Measurements from ENCODE around the gene SLC25A26.
A peak's percentile ranks its signal among the peaks of the same experiment; 100 is the strongest.
"Not testable (repeated sequence)": the region's sequence is repeated elsewhere in the genome, so short reads cannot be mapped to it uniquely, and the experiment has no call there.

SLC25A26 gene

DNA sequence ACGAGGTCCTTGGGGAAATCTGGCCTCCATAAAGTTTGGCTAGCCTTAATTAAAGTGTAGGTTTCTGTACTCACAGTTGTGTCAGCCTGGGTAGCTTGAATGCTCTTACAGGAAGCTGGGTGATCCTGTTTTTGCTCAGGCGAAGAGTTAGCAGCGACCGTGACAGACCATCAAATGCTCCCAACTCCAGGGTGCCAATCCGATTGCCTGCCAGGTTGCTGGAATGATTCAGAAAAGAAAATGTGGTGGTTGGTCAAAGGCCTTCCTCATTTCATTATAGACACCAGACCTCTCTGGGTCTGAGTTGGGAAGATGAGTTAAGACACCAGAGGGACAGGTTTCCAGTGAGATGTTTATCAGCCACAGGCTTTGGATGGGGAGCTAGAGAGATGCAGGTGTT, 194.0 kb downstream of the SLC25A26 start:
- Histone ChIP-seq H3K9ac (ENCODE audit: low read length) (no peak overlapping the region), H3K4me3 (ENCODE audit: low read length) (no peak overlapping the region), H3K27me3 (ENCODE audit: control insufficient read depth, insufficient read depth, low read length) (no peaks in the 10 kb centered on the region), H3K36me3 (ENCODE audit: control insufficient read depth, insufficient read depth, low read length) (peaks cover 19% of the 10 kb centered on the region), H3K27ac (ENCODE audit: low read depth, low read length) (peak overlapping the region; percentile 87), H3K4me1 (ENCODE audit: control insufficient read depth, insufficient read depth, low read length) (peaks cover 66% of the 10 kb centered on the region)

DNA sequence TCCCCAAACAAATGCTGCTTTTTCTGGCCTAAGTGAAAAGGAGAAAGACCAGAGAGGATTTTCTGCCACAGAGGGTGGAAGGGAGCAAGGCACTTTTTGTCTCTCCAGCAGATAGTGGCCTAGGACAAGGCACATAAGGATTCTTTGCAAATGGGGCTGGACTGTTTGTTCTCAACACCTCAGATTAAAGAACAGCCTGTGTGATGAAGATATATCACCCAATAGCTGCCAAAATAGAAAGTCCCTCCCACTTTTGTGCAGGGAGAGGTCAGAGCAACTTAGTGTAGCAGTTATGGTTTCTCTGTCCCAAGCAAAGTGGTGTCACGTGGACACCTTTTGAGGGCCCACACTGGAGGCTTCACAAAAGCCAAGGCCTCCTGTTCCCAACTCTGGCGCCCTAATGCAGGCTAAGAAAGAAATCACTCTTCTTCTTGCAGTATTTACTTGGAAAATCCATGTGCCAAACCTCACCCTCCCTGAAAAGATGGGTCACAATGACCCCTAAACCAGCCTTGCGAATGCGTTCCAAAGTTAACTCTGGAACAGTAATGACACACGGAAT, 195.1 kb downstream of the SLC25A26 start:
- H3K4me1 ChIP-seq (ENCODE audit: control insufficient read depth, insufficient read depth, low read length), result peaks cover 61% of the 10 kb centered on the region
- no peak overlapping the region for H3K4me3 ChIP-seq (ENCODE audit: low read length)
- peak overlapping the region; percentile 87 for H3K27ac ChIP-seq (ENCODE audit: low read depth, low read length)
- no peak overlapping the region for H3K9ac ChIP-seq (ENCODE audit: low read length)
- peaks cover 21% of the 10 kb centered on the region for H3K36me3 ChIP-seq (ENCODE audit: control insufficient read depth, insufficient read depth, low read length)
- H3K27me3 ChIP-seq (ENCODE audit: control insufficient read depth, insufficient read depth, low read length), result no peaks in the 10 kb centered on the region

GRCh38 chr3:66416556-66417304, 195.9 kb downstream of the SLC25A26 start:
- no peaks in the 10 kb centered on the region for H3K27me3 ChIP-seq (ENCODE audit: control insufficient read depth, insufficient read depth, low read length)
- peaks cover 17% of the 10 kb centered on the region for H3K36me3 ChIP-seq (ENCODE audit: control insufficient read depth, insufficient read depth, low read length)
- H3K4me1 ChIP-seq (ENCODE audit: control insufficient read depth, insufficient read depth, low read length), result peaks cover 55% of the 10 kb centered on the region
- H3K4me3 ChIP-seq (ENCODE audit: low read length), result no peak overlapping the region
- H3K9ac ChIP-seq (ENCODE audit: low read length), result no peak overlapping the region
- peak overlapping the region; percentile 87 for H3K27ac ChIP-seq (ENCODE audit: low read depth, low read length)

GRCh38 chr3:66418475-66418931, 197.7 kb downstream of the SLC25A26 start:
- Histone ChIP-seq H3K27me3 (ENCODE audit: control insufficient read depth, insufficient read depth, low read length) (no peaks in the 10 kb centered on the region), H3K9ac (ENCODE audit: low read length) (no peak overlapping the region), H3K36me3 (ENCODE audit: control insufficient read depth, insufficient read depth, low read length) (peaks cover 7% of the 10 kb centered on the region), H3K27ac (ENCODE audit: low read depth, low read length) (peak overlapping the region; percentile 87), H3K4me1 (ENCODE audit: control insufficient read depth, insufficient read depth, low read length) (peaks cover 48% of the 10 kb centered on the region), H3K4me3 (ENCODE audit: low read length) (no peak overlapping the region)

DNA sequence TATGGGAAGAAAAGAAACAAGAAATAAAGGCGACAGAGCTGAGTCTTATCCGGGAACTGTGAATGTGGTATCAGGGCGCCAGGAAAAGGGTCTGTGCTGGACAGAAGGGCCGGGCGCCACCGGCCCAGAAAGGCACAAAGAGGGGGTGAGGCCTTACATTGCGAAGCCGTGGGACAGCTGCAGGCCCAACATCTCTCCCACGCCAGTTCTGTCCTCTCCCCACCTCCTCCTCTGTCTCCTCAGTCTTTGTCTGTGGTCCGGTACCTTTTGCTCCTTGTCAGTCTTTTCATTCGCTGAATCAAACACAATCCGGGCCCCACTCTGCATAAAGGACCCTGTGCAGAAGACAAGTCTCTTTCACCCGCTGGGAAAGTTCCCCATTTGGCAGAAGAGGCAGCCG, 198.2 kb downstream of the SLC25A26 start:
- H3K4me1 ChIP-seq (ENCODE audit: control insufficient read depth, insufficient read depth, low read length), result peaks cover 50% of the 10 kb centered on the region
- no peak overlapping the region for H3K4me3 ChIP-seq (ENCODE audit: low read length)
- H3K27me3 ChIP-seq (ENCODE audit: control insufficient read depth, insufficient read depth, low read length), result no peaks in the 10 kb centered on the region
- H3K9ac ChIP-seq (ENCODE audit: low read length), result no peak overlapping the region
- peaks cover 7% of the 10 kb centered on the region for H3K36me3 ChIP-seq (ENCODE audit: control insufficient read depth, insufficient read depth, low read length)
- H3K27ac ChIP-seq (ENCODE audit: low read depth, low read length), result peak overlapping the region; percentile 86

- H3K9ac ChIP-seq (ENCODE audit: low read length); H3K27me3 ChIP-seq (ENCODE audit: control insufficient read depth, insufficient read depth, low read length); H3K36me3 ChIP-seq (ENCODE audit: control insufficient read depth, insufficient read depth, low read length); H3K4me3 ChIP-seq (ENCODE audit: low read length): not testable (repeated sequence)
- peak overlapping the region; percentile 86 for H3K27ac ChIP-seq (ENCODE audit: low read depth, low read length)
- peaks cover 55% of the 10 kb centered on the region for H3K4me1 ChIP-seq (ENCODE audit: control insufficient read depth, insufficient read depth, low read length)
These were observed 200.3 kb downstream of the SLC25A26 start for GRCh38 chr3:66421144-66421543.

- not testable (repeated sequence) for H3K9ac ChIP-seq (ENCODE audit: low read length); H3K27me3 ChIP-seq (ENCODE audit: control insufficient read depth, insufficient read depth, low read length); H3K4me3 ChIP-seq (ENCODE audit: low read length); H3K36me3 ChIP-seq (ENCODE audit: control insufficient read depth, insufficient read depth, low read length)
- Histone ChIP-seq H3K4me1 (ENCODE audit: control insufficient read depth, insufficient read depth, low read length) (peaks cover 54% of the 10 kb centered on the region), H3K27ac (ENCODE audit: low read depth, low read length) (peak overlapping the region; percentile 33)
These were observed 201.1 kb downstream of the SLC25A26 start for GRCh38 chr3:66421893-66422292.

- Histone ChIP-seq H3K4me1 (ENCODE audit: control insufficient read depth, insufficient read depth, low read length) (peaks cover 62% of the 10 kb centered on the region), H3K27me3 (ENCODE audit: control insufficient read depth, insufficient read depth, low read length) (no peaks in the 10 kb centered on the region), H3K9ac (ENCODE audit: low read length) (no peak overlapping the region), H3K4me3 (ENCODE audit: low read length) (no peak overlapping the region), H3K36me3 (ENCODE audit: control insufficient read depth, insufficient read depth, low read length) (peaks cover 7% of the 10 kb centered on the region), H3K27ac (ENCODE audit: low read depth, low read length) (peak overlapping the region; percentile 84)
These were observed 203.0 kb downstream of the SLC25A26 start for GRCh38 chr3:66423791-66424190.

DNA sequence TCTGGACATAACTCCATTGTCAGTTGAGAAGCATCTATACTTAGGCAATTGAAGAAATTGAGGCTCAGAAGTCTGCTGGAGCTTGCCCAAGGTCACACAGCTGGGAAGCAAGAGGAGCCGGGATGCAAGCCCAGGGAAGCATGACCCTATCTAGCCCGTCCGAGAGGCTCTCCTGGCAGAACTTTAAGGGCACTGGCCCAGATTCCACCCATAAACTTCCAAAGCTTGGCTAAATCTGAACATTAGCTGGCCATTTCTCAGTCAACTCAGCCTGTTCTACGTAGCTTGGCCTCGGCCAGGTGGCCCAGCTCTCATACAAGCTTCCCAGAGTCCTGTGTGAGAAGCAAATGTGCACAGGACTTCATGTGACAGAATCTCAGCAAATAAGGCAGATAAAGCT, 204.2 kb downstream of the SLC25A26 start:
- no peak overlapping the region for H3K9ac ChIP-seq (ENCODE audit: low read length)
- H3K27ac ChIP-seq (ENCODE audit: low read depth, low read length), result peak overlapping the region; percentile 84

DNA sequence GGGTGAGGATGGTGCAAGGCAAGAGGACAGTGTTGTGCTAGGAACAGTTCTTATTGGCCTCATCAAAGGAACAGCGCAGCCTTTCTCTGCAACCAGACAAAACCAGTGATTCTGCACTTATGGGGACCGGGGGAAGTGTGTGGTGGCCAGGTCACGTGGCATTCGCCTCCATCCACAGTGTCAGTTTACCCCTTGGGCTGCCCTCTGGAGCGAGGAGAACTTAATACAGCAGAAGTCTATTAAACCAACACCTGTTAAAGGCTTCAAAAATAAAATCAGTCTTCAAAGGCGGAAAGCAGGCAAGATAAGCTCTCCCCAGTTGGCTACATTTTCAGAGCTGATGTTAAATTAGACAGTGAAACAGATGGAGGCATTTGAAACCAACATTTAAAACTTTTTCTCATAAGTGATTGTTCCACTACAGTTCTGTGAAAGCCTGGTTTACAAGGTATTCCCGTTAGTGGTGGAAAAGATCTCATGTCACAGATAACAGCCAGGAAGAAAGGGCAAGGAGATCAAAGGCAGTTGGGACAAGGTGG, 204.8 kb downstream of the SLC25A26 start:
- Histone ChIP-seq H3K27ac (ENCODE audit: low read depth, low read length) (peak overlapping the region; percentile 84), H3K36me3 (ENCODE audit: control insufficient read depth, insufficient read depth, low read length) (no peaks in the 10 kb centered on the region), H3K4me1 (ENCODE audit: control insufficient read depth, insufficient read depth, low read length) (peaks cover 56% of the 10 kb centered on the region), H3K27me3 (ENCODE audit: control insufficient read depth, insufficient read depth, low read length) (no peaks in the 10 kb centered on the region), H3K9ac (ENCODE audit: low read length) (no peak overlapping the region), H3K4me3 (ENCODE audit: low read length) (peak overlapping the region; percentile 1)

More for the DNA sequence above, 204.2 kb downstream of the SLC25A26 start:
- Histone ChIP-seq H3K4me3 (ENCODE audit: low read length) (peak overlapping the region; percentile 1), H3K4me1 (ENCODE audit: control insufficient read depth, insufficient read depth, low read length) (peaks cover 55% of the 10 kb centered on the region), H3K27me3 (ENCODE audit: control insufficient read depth, insufficient read depth, low read length) (no peaks in the 10 kb centered on the region), H3K36me3 (ENCODE audit: control insufficient read depth, insufficient read depth, low read length) (peaks cover 6% of the 10 kb centered on the region)

DNA sequence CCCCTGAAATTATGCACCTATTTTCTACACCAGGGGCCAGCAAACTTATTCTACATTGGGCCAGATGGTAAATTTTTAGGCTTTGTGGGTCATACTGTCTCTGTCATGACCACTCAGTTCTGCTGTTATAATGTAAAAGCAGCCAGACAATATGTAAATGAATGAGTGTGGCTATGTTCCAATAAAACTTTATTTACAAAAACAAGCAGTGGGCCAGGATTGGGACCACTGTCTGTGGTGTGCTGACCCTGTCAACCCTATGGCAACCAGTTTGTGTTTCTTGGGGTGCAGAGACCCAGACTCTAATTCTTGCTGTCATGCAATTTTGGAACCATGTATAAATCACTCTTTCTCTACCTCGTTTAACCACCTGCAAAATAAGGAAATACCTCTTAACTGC, 205.3 kb downstream of the SLC25A26 start:
- no peak overlapping the region for H3K9ac ChIP-seq (ENCODE audit: low read length)
- H3K27me3 ChIP-seq (ENCODE audit: control insufficient read depth, insufficient read depth, low read length), result no peaks in the 10 kb centered on the region
- H3K4me3 ChIP-seq (ENCODE audit: low read length), result no peak overlapping the region
- H3K36me3 ChIP-seq (ENCODE audit: control insufficient read depth, insufficient read depth, low read length), result no peaks in the 10 kb centered on the region
- peak overlapping the region; percentile 84 for H3K27ac ChIP-seq (ENCODE audit: low read depth, low read length)
- peaks cover 60% of the 10 kb centered on the region for H3K4me1 ChIP-seq (ENCODE audit: control insufficient read depth, insufficient read depth, low read length)

DNA sequence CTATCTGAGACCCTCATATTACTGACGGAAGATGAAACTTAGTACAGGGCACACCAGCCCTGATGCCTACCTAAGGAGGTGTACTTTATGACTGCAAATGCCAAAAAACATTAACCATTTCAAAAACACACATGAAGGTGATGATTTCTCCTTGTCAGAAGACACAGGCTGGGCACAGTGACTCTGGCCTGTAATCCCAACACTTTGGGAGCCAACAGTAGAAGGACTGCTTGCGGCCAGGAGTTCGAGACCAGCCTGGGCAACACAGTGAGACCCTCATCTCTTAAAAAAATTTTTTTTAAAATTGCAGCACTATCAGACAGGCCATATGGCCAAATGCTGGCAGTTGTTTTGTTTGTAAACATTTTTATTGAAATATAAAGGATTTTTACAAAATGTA, 206.6 kb downstream of the SLC25A26 start:
- no peaks in the 10 kb centered on the region for H3K27me3 ChIP-seq (ENCODE audit: control insufficient read depth, insufficient read depth, low read length)
- peaks cover 63% of the 10 kb centered on the region for H3K4me1 ChIP-seq (ENCODE audit: control insufficient read depth, insufficient read depth, low read length)
- no peaks in the 10 kb centered on the region for H3K36me3 ChIP-seq (ENCODE audit: control insufficient read depth, insufficient read depth, low read length)
- no peak overlapping the region for H3K9ac ChIP-seq (ENCODE audit: low read length)
- H3K27ac ChIP-seq (ENCODE audit: low read depth, low read length), result peak overlapping the region; percentile 84
- no peak overlapping the region for H3K4me3 ChIP-seq (ENCODE audit: low read length)
